Pancreas (tissue), 10 donors: ENCODE results near the gene BACH1. TPM values are rescaled to one million over a fixed set of nuclear protein-coding genes. Genes with fewer than 3 reads are reported as not detected.

Experiments used
- ATAC-seq, 4 donors: fragments of 200-7000 bp; cut with Tn5 transposase; one replicate each; pipeline versions ENCODE4 v1.8.0 to v1.9.1; 2020; ENCODE audit warnings: mild to moderate bottlenecking in 4 of 4, moderate library complexity in 4 of 4
- DNase-seq, 6 donors: peaks; one replicate each; pipeline ENCODE4 v3.0.0-alpha.2; 2020
- FAIRE-seq: peaks from 2 replicates; lab custom pipeline; 2012; peaks lifted over from hg19 to GRCh38; lab: Jason Lieb, UNC
- H3K27ac ChIP-seq, 4 donors: fragments of 200-600 bp; sonication (generic); 1 replicate in 3 of 4; 2 replicates in 1 of 4; pipeline versions ENCODE4 v1.5.0 to v1.8.0; 2020
- H3K27me3 ChIP-seq, 4 donors: fragments of 200-600 bp; one replicate each; pipeline ENCODE4 v1.8.0; 2021
- H3K36me3 ChIP-seq, 3 donors: fragments of 200-600 bp; sonication (generic) in 1 of 3; one replicate each; pipeline versions ENCODE4 v1.5.0 to v1.8.0; 2020 to 2021
- H3K4me1 ChIP-seq, 3 donors: fragments of 200-600 bp; one replicate each; pipeline ENCODE4 v1.8.0; 2021
- H3K4me3 ChIP-seq, 4 donors: fragments of 200-600 bp; sonication (generic) in 2 of 4; one replicate each; pipeline versions ENCODE4 v1.5.0 to v1.8.0; 2020 to 2021
- H3K9me3 ChIP-seq, 4 donors: fragments of 200-600 bp; one replicate each; pipeline ENCODE4 v1.8.0; 2021
- CTCF ChIP-seq, 4 donors: fragments of 200-600 bp; sonication (generic) in 3 of 4; IDR thresholded peaks; one replicate each; pipeline versions ENCODE4 v1.5.0 to v1.8.0; 2021; ENCODE audit warnings: antibody characterized with exemption in 4 of 4
- WGBS, 2 donors: extraction: QIAGEN DNeasy Blood & Tissue Kit; methylation state at CpG; one replicate each; pipeline ENCODE4 v1.1.7; 2013; 5-methylcytosine and 5-hydroxymethylcytosine counted together
- intact Hi-C, 3 donors: fragments of 100-400 bp; cut with DNase I; formaldehyde crosslinking; loops; one replicate each; pipeline versions ENCODE4 v1.11.1 to v1.14.2; 2022
- polyA plus RNA-seq, 2 donors: library from polyadenylated mRNA; stranded (reverse); fragments of 200-250 nt; gene quantifications; one replicate each; pipeline ENCODE4 v1.2.3, GENCODE V29; 2013
- total RNA-seq, 6 donors: library from RNA; stranded (reverse); fragmentation: NEBNext Ultra II Directional in 4 of 6; extraction: Animal tissue kit (Norgen Biotek cat#: 25700) in 4 of 6; gene quantifications; one replicate each; pipeline versions ENCODE4 v1.2.1 to v1.2.4, GENCODE V29; 2021 to 2023
- donor health status: healthy with polysubstance abuse.
- donor health status: DM: no; HTN: no; CAD: no; lungs with moderate emphysema.
- donor health status: DM: no; HTN: no; CAD: no.
- donor health status: control.
- donor health status: control.
- donor health status: Bipolar disorder and iron deficiency.
- donor health status: DM: yes; HTN: yes; CAD: no.
- donor health status: DM: no; HTN: no; CAD: no.
- donor health status: DM: no; HTN: no; CAD: no.
- donor health status: DM: yes; HTN: yes; CAD: no.

The BACH1 gene
- total and polyA plus RNA-seq, 8 donors: 3.0 to 66.2 (median 32.0) TPM

DNA sequence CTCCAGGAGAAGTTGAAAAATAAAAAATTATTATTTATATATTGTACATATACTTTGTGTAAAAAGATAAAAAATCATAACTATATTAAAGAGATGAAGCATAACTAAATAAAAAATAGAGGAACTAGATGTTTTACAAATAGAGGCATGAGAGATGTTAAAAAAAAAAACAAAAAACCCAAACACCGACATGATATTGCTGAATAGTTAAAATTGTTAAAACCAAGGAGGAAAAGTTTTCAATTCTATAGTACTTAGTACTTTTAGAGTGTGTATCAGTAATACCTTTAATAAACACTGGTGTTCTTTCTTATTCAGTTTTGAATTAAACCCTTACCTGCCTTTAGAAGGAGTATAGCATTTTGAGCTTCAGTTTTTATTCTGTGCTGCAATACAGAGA is 32.1 kb downstream of the BACH1 start:
- intact Hi-C loops: no loop called here

GRCh38 chr21:29332461-29333362 is 34.0 kb downstream of the BACH1 start:
- no peak overlapping the region for H3K4me3 ChIP-seq
- TF ChIP-seq CTCF (IDR thresholded peaks at IDR 0.05): no peak
- no peak for DNase-seq
- H3K9me3 ChIP-seq: no peaks in the 10 kb centered on the region
- 87 to 92% methylated on average over 10 of the region's 10 CpGs for WGBS, 2 donors
- FAIRE-seq: no peak
- H3K36me3 ChIP-seq: no peaks in the 10 kb centered on the region
- intact Hi-C loops: no loop called here
- H3K27me3 ChIP-seq: no peaks in the 10 kb centered on the region
- H3K4me1 ChIP-seq: peaks cover 0 to 3% (median 0%) of the 10 kb centered on the region in 3 donors
- no peak overlapping the region for H3K27ac ChIP-seq
- peak in 2 of 4 donors; percentile 31 to 41 for ATAC-seq

More for the DNA sequence above, 32.1 kb downstream of the BACH1 start:
- H3K27ac ChIP-seq: no peak overlapping the region
- H3K36me3 ChIP-seq: no peaks in the 10 kb centered on the region
- no peaks in the 10 kb centered on the region for H3K27me3 ChIP-seq
- H3K4me1 ChIP-seq: peaks cover 0 to 3% (median 0%) of the 10 kb centered on the region in 3 donors
- no peak for TF ChIP-seq CTCF (IDR thresholded peaks at IDR 0.05)
- no peaks in the 10 kb centered on the region for H3K9me3 ChIP-seq
- DNase-seq (no peak), ATAC-seq (no peak), FAIRE-seq (peak; percentile 17)
- no peak overlapping the region for H3K4me3 ChIP-seq
- 88 to 97% methylated on average over 1 of the region's 1 CpG for WGBS, 2 donors

GRCh38 chr21:29333406-29333805 is 34.7 kb downstream of the BACH1 start:
- Histone ChIP-seq H3K9me3 (no peaks in the 10 kb centered on the region), H3K4me1 (peaks cover 0 to under 1% (median 0%) of the 10 kb centered on the region in 3 donors), H3K4me3 (no peak overlapping the region), H3K27me3 (no peaks in the 10 kb centered on the region), H3K36me3 (no peaks in the 10 kb centered on the region), H3K27ac (no peak overlapping the region)
- TF ChIP-seq CTCF (IDR thresholded peaks at IDR 0.05): no peak
- 23 to 28% methylated on average over 1 of the region's 1 CpG for WGBS, 2 donors
- FAIRE-seq (no peak), DNase-seq (no peak), ATAC-seq (no peak)
- intact Hi-C loops: no loop called here

DNA sequence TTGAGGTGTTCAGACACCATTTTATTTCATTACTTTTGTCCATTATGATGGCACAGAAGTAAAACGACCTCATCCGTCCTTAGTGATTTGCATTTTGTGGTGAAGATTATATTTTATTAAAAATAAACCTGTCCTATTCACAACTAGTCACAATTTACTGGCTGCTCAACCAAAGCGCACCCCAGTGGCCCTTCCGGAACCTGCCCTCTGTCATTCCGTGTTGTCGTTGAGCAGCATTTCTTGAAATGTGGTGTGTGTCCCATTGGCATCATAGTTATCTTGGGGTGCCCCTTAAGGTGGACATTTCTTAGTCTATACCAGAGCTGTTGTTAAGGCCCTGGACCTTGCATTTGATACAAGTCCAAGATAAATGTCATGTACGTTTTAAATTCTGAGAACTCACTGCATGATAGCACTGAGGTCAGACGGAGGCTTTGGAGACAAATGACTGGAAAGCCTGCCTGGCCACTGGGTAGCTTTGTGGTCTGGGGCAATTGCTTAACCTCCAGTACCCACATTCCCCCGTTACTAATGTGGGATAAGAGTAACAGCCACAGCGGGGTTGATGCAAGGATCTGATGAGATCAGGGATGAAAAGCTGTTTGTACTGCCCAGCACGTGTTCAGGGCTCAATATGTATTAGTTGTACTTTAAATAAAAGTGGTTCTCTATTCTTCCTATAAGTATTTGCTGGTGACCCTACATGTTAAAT is 36.2 kb downstream of the BACH1 start:
- 86 to 87% methylated on average over 11 of the region's 11 CpGs for WGBS, 2 donors
- H3K27ac ChIP-seq: no peak overlapping the region
- peaks cover 0 to 2% (median 0%) of the 10 kb centered on the region in 3 donors for H3K4me1 ChIP-seq
- no peak for TF ChIP-seq CTCF (IDR thresholded peaks at IDR 0.05)
- no peak for FAIRE-seq
- no peak overlapping the region for H3K4me3 ChIP-seq
- intact Hi-C loops: no loop called here
- H3K9me3 ChIP-seq: no peaks in the 10 kb centered on the region
- no peak for ATAC-seq
- no peaks in the 10 kb centered on the region for H3K27me3 ChIP-seq
- no peaks in the 10 kb centered on the region for H3K36me3 ChIP-seq
- no peak for DNase-seq
